ENCODE measurements around the gene ATF7.

- no peak for TF ChIP-seq EZH2 (IDR thresholded peaks at IDR 0.05; ENCODE audit: insufficient read depth, poor library complexity, severe bottlenecking)
- TF ChIP-seq EZH2phosphoT487 (IDR thresholded peaks at IDR 0.05; ENCODE audit: insufficient read depth, low read depth) = no peak
These were observed 53.9 kb downstream of the ATF7 start for GRCh38 chr12:53572134-53572758.

All from GM23248 (cell line).